ENCODE results near the gene GFM1. TPM values are rescaled to one million over a fixed set of nuclear protein-coding genes. Genes with fewer than 3 reads are reported as not detected.

Gene GFM1
- total and polyA plus RNA-seq, 2 donors (not counting 3 experiments of a cell fraction or from before 2014, with no cell fraction given): 14.9 to 68.6 TPM

DNA sequence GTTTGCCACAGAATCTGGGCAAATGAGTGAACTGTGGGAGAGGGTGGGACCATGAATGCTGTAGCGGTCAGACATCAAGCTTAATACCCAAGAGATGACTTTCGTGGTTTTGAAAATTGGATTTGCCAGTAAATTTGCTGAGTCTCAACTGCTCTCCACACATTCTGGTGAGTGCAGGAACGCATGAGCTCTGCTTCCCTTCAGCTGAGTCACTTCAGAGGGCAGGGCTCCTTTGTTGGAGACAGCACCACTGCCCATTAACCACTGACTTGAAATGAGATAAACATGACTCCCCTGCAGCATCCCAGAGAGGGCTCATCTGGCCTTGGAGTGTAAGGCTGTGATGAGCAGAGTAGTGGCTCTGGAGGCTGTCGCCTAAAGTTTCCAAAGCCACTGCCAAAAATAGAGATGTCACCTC, 65.3 kb downstream of the GFM1 start:
- Histone ChIP-seq H3K9me1 (replicated peaks; ENCODE audit: control insufficient read depth, extremely low read depth, insufficient read depth, low read length) (no peaks in the 10 kb centered on the region), H3K4me1 (ENCODE audit: control insufficient read depth, extremely low read depth, insufficient read depth, low read length) (peaks cover 35% of the 10 kb centered on the region), H3K27me3 (ENCODE audit: control insufficient read depth in 2 of 2, insufficient read depth in 2 of 2, low read length in 2 of 2) (no peaks in the 10 kb centered on the region), H3K4me2 (ENCODE audit: insufficient read depth, low read length) (no peak overlapping the region), H3K9ac (replicated peaks; ENCODE audit: extremely low read depth, insufficient read depth, low read length) (no peak overlapping the region), H3K27ac (ENCODE audit: insufficient read depth, low read depth, low read length) (peak overlapping the region; percentile 45), H3K4me3 (replicated peaks in 1 of 3; ENCODE audit: insufficient read depth in 1 of 3, low read depth in 1 of 3, low read length in 3 of 3) (no peak overlapping the region), H4K20me1 (replicated peaks; ENCODE audit: control insufficient read depth, extremely low read depth, insufficient read depth, low read length) (no peaks in the 10 kb centered on the region), H3K9me3 (replicated peaks; ENCODE audit: control insufficient read depth, insufficient read depth, low read length) (no peaks in the 10 kb centered on the region), H2AFZ (ENCODE audit: low read depth, low read length) (peak overlapping the region; percentile 46), H3K79me2 (ENCODE audit: control insufficient read depth, insufficient read depth, low read length) (no peaks in the 10 kb centered on the region), H3K36me3 (ENCODE audit: control insufficient read depth in 2 of 2, extremely low read depth in 1 of 2, insufficient read depth in 2 of 2, low read length in 2 of 2) (no peaks in the 10 kb centered on the region)
- BruUV-seq (replicated peaks): no TSS peak
- intact Hi-C loops (cut with micrococcal nuclease) (loop anchor here (10.0 kb wide), 1 partner anchor 1055 kb away; no protein-coding TSS in a partner anchor), dilution Hi-C loops (cut with MboI; ENCODE audit: extremely low pct_ligation_motif_present, low sequenced_read_pairs) (no loop called here)
- peak; percentile 58 for TF ChIP-seq FOS (IDR thresholded peaks at IDR 0.05; ENCODE audit: borderline replicate concordance, insufficient read depth, low read length)
- no peak for TF ChIP-seq GATA2 (IDR thresholded peaks at IDR 0.05; ENCODE audit: insufficient read depth, insufficient read length, low read depth, low read length)
- ChIA-PET POLR2A (interaction anchor here (1.0 kb wide), 1 partner anchor 50 kb away, joined by 3 read pairs; no protein-coding TSS in a partner anchor), CTCF (interaction anchor here (1.0 to 2.0 kb wide), 6 partner anchors 9 to 50 kb away, joined by 3 to 9 read pairs (median 4); partner anchors contain the start of gene LXN)
- DNase-seq (ENCODE audit: low read depth, low spot score): peak; percentile 54
- FAIRE-seq: peak; percentile 91

DNA sequence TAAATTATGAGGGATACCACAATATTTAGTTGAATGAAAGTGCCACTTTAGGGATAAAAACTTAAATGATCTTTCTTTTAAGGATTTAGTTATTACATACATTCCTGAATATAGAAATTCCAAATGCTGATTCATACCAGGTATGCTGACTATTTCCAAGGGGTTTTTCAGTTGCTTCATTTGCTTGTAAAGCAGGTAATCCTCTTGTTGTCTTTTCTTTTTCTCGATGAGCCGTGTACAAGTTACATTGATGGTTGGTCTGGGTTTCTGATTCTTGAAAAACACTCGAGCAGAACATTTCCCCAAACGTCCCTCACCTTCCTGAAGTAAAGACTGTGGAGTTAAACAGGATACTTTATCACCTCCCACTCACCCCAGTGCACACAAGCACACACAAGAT, 66.3 kb downstream of the GFM1 start:
- no peaks in the 10 kb centered on the region for H3K36me3 ChIP-seq (ENCODE audit: control insufficient read depth in 2 of 2, extremely low read depth in 1 of 2, insufficient read depth in 2 of 2, low read length in 2 of 2)
- no peak overlapping the region for H3K4me2 ChIP-seq (ENCODE audit: insufficient read depth, low read length)
- no peak overlapping the region for H3K27ac ChIP-seq (ENCODE audit: insufficient read depth, low read depth, low read length)
- no peak for DNase-seq (ENCODE audit: low read depth, low spot score)
- FAIRE-seq: no peak
- H3K4me3 ChIP-seq (replicated peaks in 1 of 3; ENCODE audit: insufficient read depth in 1 of 3, low read depth in 1 of 3, low read length in 3 of 3): no peak overlapping the region
- dilution Hi-C loops (cut with MboI; ENCODE audit: extremely low pct_ligation_motif_present, low sequenced_read_pairs) (no loop called here), intact Hi-C loops (cut with micrococcal nuclease) (loop anchor here (10.0 kb wide), 1 partner anchor 1054 kb away; no protein-coding TSS in a partner anchor)
- TF ChIP-seq MYC (IDR thresholded peaks at IDR 0.05; ENCODE audit: low read depth, low read length) (no peak), EZH2 (IDR thresholded peaks at IDR 0.05; ENCODE audit: borderline replicate concordance, low read depth, low read length, severe bottlenecking) (no peak), POLR2A (IDR thresholded peaks at IDR 0.05; ENCODE audit: low read depth, low read length) (no peak)
- ChIA-PET POLR2A (no interaction called here), CTCF (interaction anchor here (1.6 to 3.8 kb wide), 3 partner anchors 12 to 18 kb away, joined by 3 to 29 read pairs (median 3); no protein-coding TSS in a partner anchor)
- H2AFZ ChIP-seq (ENCODE audit: low read depth, low read length): no peak overlapping the region
- no peaks in the 10 kb centered on the region for H3K9me1 ChIP-seq (replicated peaks; ENCODE audit: control insufficient read depth, extremely low read depth, insufficient read depth, low read length)
- no peak overlapping the region for H3K9ac ChIP-seq (replicated peaks; ENCODE audit: extremely low read depth, insufficient read depth, low read length)
- H3K4me1 ChIP-seq (ENCODE audit: control insufficient read depth, extremely low read depth, insufficient read depth, low read length): peaks cover 35% of the 10 kb centered on the region
- no peaks in the 10 kb centered on the region for H4K20me1 ChIP-seq (replicated peaks; ENCODE audit: control insufficient read depth, extremely low read depth, insufficient read depth, low read length)
- H3K9me3 ChIP-seq (replicated peaks; ENCODE audit: control insufficient read depth, insufficient read depth, low read length): no peaks in the 10 kb centered on the region
- no TSS peak for BruUV-seq (replicated peaks)
- no peaks in the 10 kb centered on the region for H3K79me2 ChIP-seq (ENCODE audit: control insufficient read depth, insufficient read depth, low read length)
- no peaks in the 10 kb centered on the region for H3K27me3 ChIP-seq (ENCODE audit: control insufficient read depth in 2 of 2, insufficient read depth in 2 of 2, low read length in 2 of 2)

Data from endothelial cell of umbilical vein (primary cell).